HEK293T (cell line): Measurements from ENCODE around the gene PCDH9.
"Not testable (repeated sequence)": the region's sequence is repeated elsewhere in the genome, so short reads cannot be mapped to it uniquely, and the experiment has no call there.

Experiments
- CTCF ChIA-PET: fragments of 350-600 bp; formaldehyde crosslinking; extraction: SDS; loops from one replicate; lab custom pipeline; 2021; ENCODE audit warnings: antibody characterized with exemption, inconsistent platforms; lab: Yijun Ruan, JAX
- POLR2A ChIA-PET: fragments of 350-600 bp; formaldehyde crosslinking; extraction: SDS; loops from one replicate; lab custom pipeline; 2020; ENCODE audit warnings: antibody characterized with exemption, inconsistent platforms; lab: Yijun Ruan, JAX
- DNase-seq: peaks from one replicate; pipeline ENCODE4 v3.0.0; 2012; ENCODE audit warnings: mixed read lengths; ENCODE audit errors: extremely low spot score
- ARNT ChIP-seq: fragments of 450-650 bp; IDR thresholded peaks from 2 replicates; pipeline ENCODE4 v1.6.1; 2017; ENCODE audit warnings: mild to moderate bottlenecking
- BHLHE40 ChIP-seq: fragments of 450-650 bp; IDR thresholded peaks from 2 replicates; pipeline ENCODE4 v1.6.1; 2016; ENCODE audit warnings: mild to moderate bottlenecking, moderate library complexity, borderline replicate concordance
- CTBP1 ChIP-seq: fragments of 450-650 bp; IDR thresholded peaks from 2 replicates; pipeline ENCODE4 v1.6.1; 2016; ENCODE audit warnings: borderline replicate concordance
- ELF4 ChIP-seq: fragments of 450-650 bp; IDR thresholded peaks from 2 replicates; pipeline ENCODE4 v1.6.1; 2017; ENCODE audit warnings: antibody characterized with exemption
- FOXA1 ChIP-seq: fragments of 450-650 bp; IDR thresholded peaks from 2 replicates; pipeline ENCODE4 v1.6.1; 2016; ENCODE audit warnings: mild to moderate bottlenecking
- FOXK2 ChIP-seq: fragments of 450-650 bp; IDR thresholded peaks from 2 replicates; pipeline ENCODE4 v1.6.1; 2016; ENCODE audit warnings: mild to moderate bottlenecking
- FOXM1 ChIP-seq: fragments of 450-650 bp; IDR thresholded peaks from 2 replicates; pipeline ENCODE4 v1.6.1; 2017; ENCODE audit warnings: mild to moderate bottlenecking, borderline replicate concordance
- HDGF ChIP-seq: fragments of 450-650 bp; IDR thresholded peaks from 2 replicates; pipeline ENCODE4 v1.6.1; 2017; ENCODE audit warnings: antibody characterized with exemption, borderline replicate concordance
- L3MBTL2 ChIP-seq: fragments of 450-650 bp; conservative IDR thresholded peaks from 2 replicates; pipeline ENCODE4 v1.6.1; 2016; ENCODE audit warnings: mild to moderate bottlenecking
- LEF1 ChIP-seq: fragments of 450-650 bp; IDR thresholded peaks from 2 replicates; pipeline ENCODE4 v1.6.1; 2017; ENCODE audit warnings: mild to moderate bottlenecking, borderline replicate concordance
- NFRKB ChIP-seq: fragments of 450-650 bp; IDR thresholded peaks from 2 replicates; pipeline ENCODE4 v1.6.1; 2016; ENCODE audit warnings: mild to moderate bottlenecking, moderate library complexity
- PKNOX1 ChIP-seq: fragments of 450-650 bp; IDR thresholded peaks from 2 replicates; pipeline ENCODE4 v1.6.1; 2016
- SP1 ChIP-seq: fragments of 450-650 bp; IDR thresholded peaks from 2 replicates; pipeline ENCODE4 v1.6.1; 2017
- SUZ12 ChIP-seq: fragments of 450-650 bp; IDR thresholded peaks from 2 replicates; pipeline ENCODE4 v1.6.1; 2016; ENCODE audit warnings: mild to moderate bottlenecking
- TARDBP ChIP-seq: fragments of 450-650 bp; IDR thresholded peaks from 2 replicates; pipeline ENCODE4 v1.6.1; 2016
- ZNF384 ChIP-seq: fragments of 450-650 bp; IDR thresholded peaks from 2 replicates; pipeline ENCODE4 v1.6.1; 2016

PCDH9 gene

DNA sequence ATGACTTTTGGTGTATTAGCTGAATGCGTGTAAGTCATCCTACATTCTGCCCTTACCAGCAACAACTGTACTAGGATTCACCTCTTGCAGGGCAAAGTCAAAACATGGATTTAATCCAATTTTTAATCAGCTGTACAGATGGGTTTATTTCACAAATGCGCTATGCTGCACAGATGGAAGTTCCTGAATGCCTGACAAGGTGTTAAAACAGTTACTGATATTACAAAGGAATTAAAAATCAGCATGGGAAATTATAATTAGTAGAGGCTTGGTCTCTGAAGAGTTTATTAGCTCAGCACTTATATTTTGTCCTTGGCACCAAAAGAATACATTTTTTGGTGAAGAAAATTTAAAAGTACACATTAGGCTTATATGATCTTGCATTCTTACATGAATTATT is 448.9 kb downstream of the PCDH9 start:
- TF ChIP-seq SP1 (no peak), FOXA1 (no peak), ARNT (no peak)
- POLR2A ChIA-PET = no interaction called here
- CTCF ChIA-PET = no interaction called here
- DNase-seq = no peak

DNA sequence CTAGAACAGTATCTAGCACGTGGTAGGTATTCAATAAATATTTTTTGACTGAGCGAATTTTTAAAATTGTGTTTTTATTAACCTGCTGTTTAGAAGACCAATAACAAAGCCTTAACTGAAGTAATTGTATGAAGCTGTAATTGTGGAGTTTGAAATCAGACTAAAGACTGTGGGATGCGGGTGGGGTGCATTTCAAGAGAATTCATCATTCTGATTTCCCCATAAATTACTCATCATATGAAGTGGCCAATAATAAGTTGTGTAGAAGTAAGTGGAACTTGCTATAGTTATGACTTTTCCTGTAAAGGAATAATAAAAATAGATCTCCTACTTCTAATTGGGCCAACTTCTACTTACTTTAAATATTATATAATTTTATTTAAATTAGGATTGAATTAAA is 449.3 kb downstream of the PCDH9 start:
- no peak for DNase-seq
- CTCF ChIA-PET = interaction anchor here (0.7 kb wide), 1 partner anchor 1911 kb away, joined by 3 read pairs; no protein-coding TSS in a partner anchor
- no peak for TF ChIP-seq ARNT
- no peak for TF ChIP-seq ELF4
- no peak for TF ChIP-seq LEF1
- no peak for TF ChIP-seq L3MBTL2
- no peak for TF ChIP-seq TARDBP
- TF ChIP-seq FOXK2 = no peak
- no peak for TF ChIP-seq SP1
- no peak for TF ChIP-seq SUZ12
- TF ChIP-seq CTBP1 = no peak
- no peak for TF ChIP-seq FOXA1
- no peak for TF ChIP-seq BHLHE40
- no peak for TF ChIP-seq PKNOX1
- TF ChIP-seq ZNF384 = no peak
- POLR2A ChIA-PET = interaction anchor here (0.8 to 1.0 kb wide), 2 partner anchors 10 to 251 kb away, joined by 3 read pairs; no protein-coding TSS in a partner anchor

DNA sequence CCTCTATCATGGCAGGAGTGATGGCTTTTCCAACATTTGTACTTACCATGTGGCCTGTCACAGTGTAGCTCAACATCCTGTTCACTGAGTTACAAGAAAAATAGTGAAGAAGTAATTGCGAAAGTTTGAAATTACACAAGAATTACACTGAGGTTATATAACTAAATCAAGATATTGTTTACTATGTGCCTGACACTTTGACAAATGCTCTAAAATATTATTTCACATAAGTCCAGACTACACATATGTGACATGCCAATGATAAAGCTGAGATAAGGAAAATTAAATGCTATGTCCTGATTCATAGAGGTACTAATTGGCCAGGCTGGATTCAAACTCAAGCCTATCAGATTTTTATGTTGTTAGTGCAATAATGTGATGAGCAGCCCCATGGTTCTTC is 451.7 kb downstream of the PCDH9 start:
- no peak for DNase-seq
- TF ChIP-seq ZNF384 (no peak), SUZ12 (no peak)
- ChIA-PET CTCF (interaction anchor here (0.6 kb wide), 1 partner anchor 955 kb away, joined by 3 read pairs; no protein-coding TSS in a partner anchor), POLR2A (no interaction called here)

GRCh38 chr13:66775196-66775595 is 454.9 kb downstream of the PCDH9 start:
- no peak for DNase-seq
- CTCF ChIA-PET = interaction anchor here (0.7 kb wide), 1 partner anchor 428 kb away, joined by 3 read pairs; no protein-coding TSS in a partner anchor
- TF ChIP-seq CTBP1 = no peak
- TF ChIP-seq FOXA1 = no peak
- TF ChIP-seq BHLHE40 = no peak
- no peak for TF ChIP-seq NFRKB
- TF ChIP-seq FOXK2 = no peak
- TF ChIP-seq TARDBP = no peak
- TF ChIP-seq ARNT = no peak
- TF ChIP-seq SUZ12 = no peak
- no peak for TF ChIP-seq LEF1
- no peak for TF ChIP-seq PKNOX1
- no peak for TF ChIP-seq FOXM1
- no peak for TF ChIP-seq ELF4
- TF ChIP-seq HDGF = no peak
- POLR2A ChIA-PET = no interaction called here

DNA sequence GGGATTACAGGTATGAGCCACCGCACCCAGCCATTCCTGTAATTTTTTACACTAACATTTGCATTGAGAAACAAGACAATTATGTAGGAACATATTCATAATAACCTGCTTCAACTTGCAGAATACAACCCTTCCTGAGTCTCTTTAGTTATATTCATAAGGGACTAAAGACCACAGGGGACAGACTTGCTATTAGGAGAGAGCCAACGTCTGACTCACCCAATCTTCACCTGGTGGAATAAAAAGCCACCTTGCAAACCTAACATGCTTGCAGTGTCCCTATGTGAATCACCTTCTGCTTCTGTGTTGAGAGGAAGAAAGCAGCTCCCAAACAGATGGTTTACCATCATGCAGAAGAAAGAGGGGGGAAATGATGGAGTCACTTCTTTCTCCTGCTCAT is 456.1 kb downstream of the PCDH9 start:
- no peak for TF ChIP-seq FOXA1
- TF ChIP-seq BHLHE40 = no peak
- TF ChIP-seq NFRKB = no peak
- no peak for TF ChIP-seq FOXM1
- no peak for TF ChIP-seq SP1
- TF ChIP-seq L3MBTL2 = no peak
- TF ChIP-seq LEF1 = no peak
- no peak for TF ChIP-seq TARDBP
- TF ChIP-seq ZNF384 = no peak
- TF ChIP-seq ARNT = no peak
- TF ChIP-seq FOXK2 = no peak
- no peak for TF ChIP-seq HDGF
- TF ChIP-seq CTBP1 = no peak
- TF ChIP-seq PKNOX1 = no peak
- no peak for TF ChIP-seq ELF4
- no peak for TF ChIP-seq SUZ12
- POLR2A ChIA-PET = no interaction called here

DNA sequence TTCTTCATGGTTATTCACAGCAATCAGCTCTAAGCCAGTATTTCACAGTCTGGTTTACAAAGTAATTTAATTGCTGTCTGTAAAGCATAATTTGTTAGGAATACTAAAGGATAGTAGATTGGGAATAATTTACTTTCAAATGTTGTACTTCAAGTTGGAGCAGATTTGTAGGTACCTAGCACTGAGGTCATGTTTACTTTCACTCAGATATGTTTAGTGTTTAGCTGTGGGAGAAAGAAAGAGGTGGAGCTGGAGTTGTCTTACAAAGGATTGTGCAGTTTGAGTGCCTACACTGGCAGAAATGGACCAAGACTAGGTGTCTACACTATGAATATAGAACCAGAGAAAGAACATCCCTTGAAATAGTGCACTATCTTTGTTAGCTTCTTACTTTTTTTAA is 464.6 kb downstream of the PCDH9 start:
- ChIA-PET CTCF (no interaction called here), POLR2A (interaction anchor here (0.7 kb wide), 1 partner anchor 228 kb away, joined by 3 read pairs; no protein-coding TSS in a partner anchor)
- TF ChIP-seq BHLHE40 (no peak), FOXA1 (no peak), CTBP1 (no peak), SP1 (no peak), L3MBTL2 (no peak), SUZ12 (no peak), HDGF (no peak), ARNT (no peak), PKNOX1 (no peak), ZNF384 (no peak), NFRKB (no peak), ELF4 (no peak), FOXM1 (no peak)
- DNase-seq = no peak

More for the DNA sequence above, 456.1 kb downstream of the PCDH9 start:
- CTCF ChIA-PET = no interaction called here
- no peak for DNase-seq

DNA sequence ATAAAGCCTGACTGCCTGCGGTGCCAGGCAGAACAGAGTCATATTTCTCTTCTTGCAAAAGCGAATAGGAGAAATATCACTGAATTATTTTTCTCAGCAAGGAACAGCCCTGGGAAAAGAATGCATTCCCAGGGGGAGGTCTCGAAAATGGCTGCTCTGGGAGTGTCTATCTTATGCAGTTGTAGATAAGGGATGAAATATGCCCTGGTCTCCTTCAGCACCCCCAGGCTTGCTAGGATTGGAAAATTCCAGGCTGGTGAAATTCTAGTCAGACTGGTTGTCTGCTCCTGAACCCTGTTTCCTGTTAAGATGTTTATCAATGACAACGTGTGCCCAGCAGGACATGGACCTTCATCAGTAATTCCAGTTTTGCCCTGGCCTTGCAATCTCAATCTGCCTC is 469.5 kb downstream of the PCDH9 start:
- CTCF ChIA-PET, POLR2A ChIA-PET, DNase-seq: not testable (repeated sequence)
